Mesenteric fat pad (tissue), 1 donor: ENCODE measurements around the gene NUP210. TPM values are rescaled to one million over a fixed set of nuclear protein-coding genes. Genes with fewer than 3 reads are reported as not detected.
"Not testable (repeated sequence)": the region's sequence is repeated elsewhere in the genome, so short reads cannot be mapped to it uniquely, and the experiment has no call there.

Experiments
- DNase-seq: peaks from one replicate; pipeline ENCODE4 v3.0.0-alpha.2; 2020; ENCODE audit warnings: low spot score
- total RNA-seq: library from RNA; stranded (reverse); fragmentation: NEBNext Ultra II Directional; extraction: Animal tissue kit (Norgen Biotek cat#: 25700); gene quantifications from one replicate; pipeline ENCODE4 v1.2.1, GENCODE V29; 2021
- donor health status: DM: yes; HTN: yes; CAD: no.

Gene NUP210
- total RNA-seq, 1 donor from 2014 or later: 1.5 TPM

DNA sequence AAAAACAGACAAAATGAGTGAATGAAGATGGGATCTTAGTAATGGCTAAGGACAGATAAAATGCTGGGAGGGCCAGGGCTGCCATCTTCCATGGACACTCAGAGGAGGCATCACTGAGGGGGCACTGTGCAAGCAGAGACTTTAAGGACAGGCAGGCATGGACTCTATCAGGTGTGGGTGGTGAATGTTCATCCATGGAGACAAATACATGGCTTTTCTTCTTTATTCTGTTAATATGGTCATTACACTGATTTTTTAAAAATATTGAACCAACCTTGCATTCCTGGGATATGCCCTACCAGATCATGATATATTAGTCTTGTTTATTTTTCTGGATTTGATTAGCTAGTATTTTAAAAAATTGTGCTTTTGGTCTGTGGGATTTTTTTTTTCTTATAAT, 12.2 kb downstream of the NUP210 start:
- DNase-seq: no peak

DNA sequence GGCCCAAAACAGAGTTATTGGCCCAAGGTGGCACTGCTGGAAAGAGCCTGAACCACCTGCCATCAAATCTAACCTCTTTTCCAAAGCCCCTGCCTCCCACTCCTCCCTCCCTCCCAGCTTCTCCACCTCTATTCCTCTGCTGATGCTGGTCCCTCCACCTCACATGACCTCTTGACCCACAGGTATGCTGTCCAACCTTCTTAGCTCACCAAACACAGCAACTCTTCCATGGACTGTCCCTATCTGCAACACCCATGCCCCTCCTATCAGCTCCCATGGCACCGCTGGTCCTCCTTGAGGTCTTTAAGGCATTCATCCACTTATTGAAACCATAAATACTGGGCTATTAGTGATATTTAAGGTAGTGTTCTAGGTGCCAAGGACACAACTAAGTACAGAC, 12.6 kb downstream of the NUP210 start:
- no peak for DNase-seq

DNA sequence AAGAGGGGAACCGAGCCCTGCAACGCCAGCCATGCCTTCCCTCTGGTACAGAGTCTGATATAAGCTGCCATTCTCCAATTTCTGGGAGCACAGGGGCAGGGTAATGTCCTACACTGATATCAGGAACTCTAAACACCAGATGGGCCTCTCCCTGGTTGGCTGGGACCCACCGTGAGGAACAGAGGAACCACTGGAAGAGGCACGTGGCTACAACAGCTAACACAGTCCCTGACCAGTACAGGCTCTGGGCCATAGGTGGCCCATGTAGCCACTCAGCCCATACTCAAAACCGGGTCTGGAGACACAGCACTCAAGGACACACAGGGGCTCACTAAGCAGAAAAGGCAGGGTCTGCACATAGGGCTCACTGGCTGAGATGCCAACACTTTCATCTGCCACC, 13.9 kb downstream of the NUP210 start:
- no peak for DNase-seq

DNA sequence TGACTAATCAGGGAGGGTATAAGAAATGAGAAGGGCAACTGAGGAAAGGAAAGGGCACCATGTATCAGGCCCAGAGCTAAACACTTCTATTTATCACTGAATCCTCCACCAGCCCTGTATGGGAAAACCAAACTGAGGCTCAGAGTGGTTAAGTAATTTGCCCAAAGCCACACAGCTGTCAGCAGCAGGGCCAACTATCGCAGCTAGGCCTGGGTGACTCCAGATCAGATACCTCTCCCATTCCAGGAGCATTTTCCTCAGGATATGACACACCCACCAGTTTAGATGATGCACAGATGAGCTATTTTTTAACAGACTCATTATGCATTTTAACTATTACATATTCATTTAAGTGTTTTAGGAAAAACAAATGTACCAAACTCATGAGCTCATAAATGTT, 14.5 kb downstream of the NUP210 start:
- DNase-seq: no peak

DNA sequence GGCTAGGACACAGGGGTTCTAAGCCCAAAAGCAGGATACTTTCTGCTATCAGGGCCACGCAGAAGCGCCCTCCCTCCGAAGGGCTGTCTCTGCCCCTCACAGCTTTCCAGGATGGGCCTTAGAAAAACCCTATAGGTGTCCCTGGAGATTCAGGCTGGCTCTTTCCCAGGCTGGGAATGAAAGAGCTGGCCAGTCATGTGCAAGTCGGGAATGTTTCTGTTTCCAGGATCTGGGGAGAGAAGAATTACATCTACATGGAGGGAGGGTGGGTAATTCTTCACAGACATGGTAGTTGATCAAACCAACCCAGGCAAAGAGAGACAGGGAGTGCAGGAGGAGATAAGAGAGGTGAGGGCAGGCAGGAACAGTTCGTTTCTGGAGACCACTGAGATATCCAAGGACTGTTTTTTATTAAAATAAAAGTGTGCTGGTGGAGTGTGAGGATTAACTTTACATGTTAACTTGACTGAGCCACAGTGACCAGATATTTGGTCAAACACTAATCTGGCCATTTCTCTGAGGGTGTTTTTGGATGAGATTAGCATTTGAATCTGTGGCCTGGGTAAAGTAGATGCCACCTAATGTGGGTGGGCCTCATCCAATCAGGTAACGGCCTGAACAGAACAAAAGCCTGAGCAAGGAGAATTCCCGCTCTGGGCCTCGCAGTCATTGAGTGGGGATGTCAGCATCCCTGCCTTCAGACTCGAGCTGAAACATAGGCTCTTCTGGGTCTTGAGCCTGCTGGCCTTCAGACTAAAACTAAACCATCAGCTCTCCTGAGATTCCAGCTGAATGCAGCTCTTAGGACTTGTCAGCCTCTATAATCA, 15.3 kb downstream of the NUP210 start:
- DNase-seq: no peak

DNA sequence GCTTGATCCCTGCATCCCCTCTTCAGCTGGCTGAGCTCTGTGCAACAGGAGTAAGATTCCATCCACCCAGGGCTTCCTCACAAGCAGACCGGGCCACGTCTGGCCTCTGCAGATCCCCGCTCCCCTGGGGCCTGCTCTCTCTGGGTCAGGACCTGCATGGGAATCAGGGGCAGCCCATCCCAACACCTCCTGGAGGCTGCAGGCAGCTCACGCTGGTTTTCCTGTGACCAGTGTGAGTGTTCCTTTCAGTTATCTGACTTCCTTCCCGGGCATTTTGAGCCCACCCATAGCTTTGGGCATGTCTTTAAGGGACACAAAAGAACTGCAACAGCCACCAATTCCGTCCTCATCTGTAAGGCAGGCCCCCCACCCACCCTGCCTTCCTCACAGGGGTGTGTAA, 16.3 kb downstream of the NUP210 start:
- no peak for DNase-seq

DNA sequence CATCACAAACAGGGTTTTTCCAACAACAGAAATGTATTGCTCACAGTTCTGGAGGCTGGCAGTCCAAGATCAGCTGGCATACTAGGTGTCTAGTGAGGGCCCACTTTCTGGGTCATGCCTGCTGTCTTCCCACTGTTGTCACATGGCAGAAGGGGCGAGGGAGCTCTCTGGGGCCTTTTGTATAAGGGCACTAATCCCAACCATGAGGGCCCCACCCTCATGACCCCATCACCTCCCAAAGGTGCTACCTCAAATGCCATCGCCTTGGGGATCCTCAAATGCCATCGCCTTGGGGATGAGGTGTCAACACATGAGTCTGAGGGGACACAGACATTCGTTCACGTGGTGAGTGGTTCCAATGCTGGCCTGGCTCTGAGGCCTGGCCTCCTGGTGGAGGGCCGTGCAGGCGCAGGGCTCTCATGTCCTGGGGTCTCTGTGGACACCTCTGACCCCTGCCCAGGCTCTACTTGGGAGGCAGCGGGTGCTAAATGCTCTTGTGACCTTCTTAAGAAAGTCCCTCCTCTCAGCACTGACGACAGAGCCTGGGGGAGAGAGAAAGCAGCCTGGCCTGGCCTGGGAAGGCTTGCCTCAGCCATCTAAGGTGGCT, 16.8 kb downstream of the NUP210 start:
- DNase-seq: no peak

DNA sequence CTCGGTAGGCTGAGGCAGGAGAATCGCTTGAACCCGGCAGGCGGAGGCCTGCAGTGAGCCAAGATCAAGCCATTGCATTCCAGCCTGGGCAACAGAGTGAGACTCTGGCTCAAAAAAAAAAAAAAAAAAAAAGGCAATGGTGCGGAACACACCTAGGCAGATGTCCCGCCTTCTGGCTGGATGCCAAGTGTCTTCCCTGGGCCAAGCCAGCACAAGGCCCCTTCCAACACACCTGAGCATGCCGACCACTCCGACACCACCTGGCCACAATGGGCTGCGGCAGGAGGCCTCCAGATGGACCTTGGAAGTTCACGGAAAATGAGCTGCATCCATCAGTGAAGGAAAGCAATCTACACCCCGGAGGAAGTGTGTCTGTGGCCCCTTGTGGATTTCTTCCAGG, 19.0 kb downstream of the NUP210 start:
- DNase-seq: no peak

DNA sequence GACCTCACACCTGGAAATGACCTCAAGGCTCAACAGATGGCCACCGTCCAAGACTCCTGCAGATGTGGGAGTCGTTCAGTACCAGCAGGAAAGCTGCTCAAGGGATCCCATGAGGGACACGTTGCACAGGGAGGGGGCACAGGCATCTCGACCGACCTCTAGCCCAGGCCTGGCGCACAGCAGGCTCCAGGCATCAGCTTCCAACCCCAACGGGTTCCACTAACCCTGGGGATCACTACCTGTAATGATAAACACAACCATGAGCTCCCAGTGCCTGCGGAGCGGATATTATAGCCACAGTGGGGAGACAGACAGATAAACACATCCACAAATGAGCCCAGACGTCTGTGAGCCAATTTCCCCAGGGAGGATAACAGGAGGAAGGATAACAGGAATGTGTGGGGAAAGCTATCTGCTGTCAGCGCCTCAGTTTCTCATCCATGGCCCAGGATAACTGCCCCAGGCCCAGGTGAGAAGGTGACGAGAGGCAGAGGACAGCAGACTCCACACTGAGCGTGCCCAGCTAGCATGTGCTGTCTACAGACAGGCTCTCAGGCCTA, 19.9 kb downstream of the NUP210 start:
- no peak for DNase-seq

DNA sequence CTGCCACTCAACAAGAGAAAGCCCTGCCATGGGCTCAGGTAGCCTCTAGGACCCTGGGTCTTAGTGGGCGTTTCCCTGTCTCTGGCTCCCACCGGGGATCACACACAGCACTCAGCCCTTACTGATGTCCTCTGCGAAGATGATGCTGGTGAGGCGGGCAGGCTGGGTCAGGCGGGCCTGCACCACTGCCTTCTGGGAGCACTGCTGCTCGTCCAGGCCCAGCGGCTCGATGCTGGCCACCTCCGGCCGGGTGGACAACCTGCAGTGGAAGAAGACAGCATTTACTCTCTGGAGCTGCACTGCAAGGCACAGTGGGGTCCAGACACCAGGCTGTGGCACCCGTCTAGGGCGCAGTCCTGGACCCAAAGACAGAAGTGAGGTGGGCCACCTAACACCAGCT, 20.5 kb downstream of the NUP210 start:
- DNase-seq: no peak

DNA sequence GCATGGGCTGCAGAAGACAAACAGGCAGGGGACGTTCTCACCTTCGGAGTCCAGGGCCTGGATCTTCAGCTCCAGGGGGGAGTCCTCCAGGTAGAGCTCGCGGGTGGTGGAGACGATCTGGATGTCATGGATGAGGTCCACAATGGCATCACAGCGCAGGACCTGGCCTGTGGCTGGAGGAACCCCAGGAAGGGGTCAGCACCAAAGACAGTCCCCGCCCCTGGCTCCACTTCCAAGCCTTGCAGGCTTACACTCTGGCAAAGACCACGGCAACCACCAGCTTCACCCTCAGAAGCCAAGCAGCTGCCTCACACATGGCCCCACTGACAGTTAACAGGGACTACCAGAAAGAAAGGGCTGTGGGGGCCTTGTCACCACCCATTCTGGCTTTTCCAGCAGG, 22.8 kb downstream of the NUP210 start:
- no peak for DNase-seq

DNA sequence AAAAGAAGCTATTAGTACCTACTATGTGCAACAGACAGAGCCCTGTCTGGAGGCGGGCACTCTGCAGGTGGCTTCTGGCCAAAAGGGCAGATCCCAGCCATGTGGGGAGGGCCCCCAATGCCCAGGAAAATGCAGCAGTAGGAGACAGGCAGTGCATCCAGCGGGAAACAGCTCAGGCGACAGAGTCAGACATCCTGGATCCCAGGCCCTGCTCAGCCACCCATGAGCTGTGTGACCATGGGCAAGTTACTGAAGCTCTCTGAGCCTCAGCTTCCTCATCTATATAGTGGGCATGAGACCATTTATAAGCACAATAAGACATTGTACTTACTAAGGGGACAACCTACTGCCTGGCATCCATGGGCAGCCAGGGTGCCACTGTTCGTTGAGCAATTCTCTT, 25.8 kb downstream of the NUP210 start:
- DNase-seq: no peak

DNA sequence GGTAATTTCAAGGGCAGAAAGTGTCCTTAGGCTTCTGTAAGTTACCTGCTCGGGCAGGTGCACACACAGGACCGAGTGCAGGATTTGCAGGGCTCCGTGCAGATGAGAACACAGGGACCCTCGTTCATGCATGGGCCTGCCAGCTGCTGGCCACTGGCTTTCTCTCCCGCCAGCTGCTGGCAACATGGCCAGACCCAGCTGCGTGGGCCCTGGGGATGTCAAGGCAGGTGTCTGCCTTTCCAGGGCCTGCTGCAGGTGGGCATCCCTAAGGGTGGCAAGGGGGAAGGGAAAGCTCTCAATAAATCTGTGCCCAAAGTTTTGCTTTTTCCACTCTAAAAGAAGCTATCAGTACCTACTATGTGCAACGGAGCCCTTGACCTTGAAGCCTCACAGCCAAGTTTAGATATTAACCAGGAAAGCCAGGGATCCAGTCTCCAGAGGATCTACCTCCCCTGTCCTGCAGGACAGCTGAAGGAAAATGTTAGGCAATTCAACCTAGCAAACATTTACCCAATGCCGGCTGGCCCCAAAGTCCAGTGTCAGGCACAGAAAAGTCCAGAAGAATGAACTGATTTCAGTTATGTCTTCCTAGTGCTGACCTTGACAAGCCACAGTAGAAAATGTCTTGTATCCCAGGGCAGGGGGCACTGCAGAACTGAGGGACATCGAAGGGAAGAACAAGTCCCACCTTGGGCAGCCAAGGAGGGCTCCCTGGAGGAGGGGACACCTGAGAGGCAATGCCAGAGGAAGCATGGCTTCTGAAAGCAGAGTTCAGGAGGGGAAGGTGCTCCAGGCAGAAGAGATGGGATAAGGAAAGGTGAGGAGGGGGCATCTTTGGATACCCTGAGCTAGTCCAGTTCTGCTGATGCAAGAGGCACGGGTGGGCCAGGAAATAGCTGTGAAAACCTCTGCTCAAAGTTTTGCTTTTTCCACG, 26.4 kb downstream of the NUP210 start:
- DNase-seq: no peak

DNA sequence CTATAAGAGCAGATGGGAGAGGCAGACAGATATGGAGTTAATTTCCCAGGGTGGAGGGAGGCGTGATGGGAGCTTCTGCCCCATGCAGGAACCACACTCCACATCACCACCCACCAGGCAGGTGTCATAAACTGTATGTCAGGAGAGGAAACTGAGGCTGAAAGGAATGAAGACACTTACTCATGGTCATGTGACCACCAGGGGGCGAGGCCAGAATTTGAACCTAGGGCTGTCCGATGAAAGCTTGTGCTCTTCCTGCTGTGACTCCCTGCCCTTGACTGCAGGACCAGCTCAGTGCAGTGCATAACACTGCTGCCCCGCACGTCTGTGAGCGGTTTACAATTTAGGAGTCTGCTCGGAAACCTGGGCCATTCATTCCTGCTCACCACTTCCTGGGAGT, 28.8 kb downstream of the NUP210 start:
- no peak for DNase-seq

DNA sequence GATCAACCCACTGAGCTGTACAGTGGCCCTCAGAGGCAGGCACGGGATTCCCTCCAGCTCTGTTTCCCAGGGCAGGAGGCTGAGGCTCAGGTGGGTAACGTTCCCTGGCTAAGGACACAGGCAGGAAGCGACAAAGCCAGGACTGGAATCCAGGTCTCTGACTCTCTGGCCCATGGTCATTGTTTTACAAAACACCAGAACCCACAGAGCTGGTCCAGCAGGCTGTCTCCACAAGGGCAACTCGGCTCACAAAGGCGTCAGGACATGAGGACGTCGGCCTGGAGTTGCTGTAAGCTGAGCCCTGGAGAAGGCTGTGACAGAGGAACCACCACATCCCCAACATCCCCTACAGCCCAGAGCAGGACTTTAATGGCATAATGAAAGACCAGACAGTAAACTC, 30.7 kb downstream of the NUP210 start:
- no peak for DNase-seq

DNA sequence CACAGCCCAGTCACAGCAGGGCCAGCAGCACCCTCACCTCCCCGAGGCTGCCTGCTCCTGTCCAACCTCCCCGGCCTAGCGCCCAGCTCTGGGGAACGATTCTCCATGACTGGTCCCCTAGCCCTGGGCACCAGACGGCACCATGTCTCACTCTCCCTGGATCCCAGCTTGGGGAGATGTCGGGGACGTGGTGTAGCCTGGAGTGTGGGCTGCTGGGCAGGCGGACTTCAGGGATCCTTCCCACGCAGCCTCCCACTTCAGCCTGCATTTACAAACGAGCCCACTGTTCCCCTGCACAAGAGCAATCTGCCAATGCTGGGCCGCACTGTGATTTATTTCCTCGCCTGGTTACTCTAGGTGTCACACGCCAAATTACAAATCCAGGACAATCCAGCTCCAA, 31.3 kb downstream of the NUP210 start:
- DNase-seq: no peak

DNA sequence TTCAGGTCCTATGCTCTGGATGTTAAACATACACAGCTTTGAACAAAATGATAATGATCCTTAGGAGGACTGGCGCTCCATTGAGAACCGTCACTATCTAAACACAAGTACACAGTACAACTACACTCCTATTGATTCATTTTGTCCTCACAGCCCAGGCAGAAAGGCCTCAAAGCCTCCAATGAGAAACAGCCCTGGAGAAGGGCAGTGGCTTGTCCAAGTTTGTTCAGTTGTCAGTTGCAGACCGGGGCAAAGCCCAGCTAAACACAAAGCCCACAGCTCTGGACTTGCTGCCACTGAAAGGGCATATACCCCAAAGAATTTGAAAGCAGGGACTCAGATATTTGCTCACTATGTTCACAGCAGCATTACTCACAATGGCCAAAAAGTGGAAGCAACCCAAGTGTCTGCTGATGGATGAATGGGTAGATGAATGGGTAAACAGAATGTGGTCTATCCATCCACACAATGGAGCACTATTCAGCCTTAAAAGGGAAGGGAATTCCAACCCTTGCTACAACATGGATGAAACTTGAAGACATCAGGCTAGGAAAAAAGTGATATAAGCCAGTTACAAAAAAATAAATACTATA, 34.7 kb downstream of the NUP210 start:
- no peak for DNase-seq

DNA sequence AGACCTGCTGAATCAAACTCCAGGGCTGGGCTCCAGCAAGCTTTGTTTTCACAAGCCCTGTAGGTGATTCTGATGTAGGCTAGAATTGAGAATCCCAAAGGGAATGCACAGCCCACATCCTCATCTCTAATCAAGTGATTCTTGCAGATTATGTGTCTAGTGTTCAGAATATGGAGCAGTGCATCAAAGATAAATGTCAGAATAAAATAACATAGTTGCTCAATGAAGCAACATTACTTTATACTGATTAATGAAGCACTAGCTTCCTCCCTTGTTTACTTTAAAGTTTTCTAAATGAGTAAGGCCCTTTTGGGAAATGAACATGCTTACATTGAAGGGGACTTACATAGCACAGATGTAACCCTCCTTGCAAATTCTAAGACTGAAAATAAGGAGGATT, 39.2 kb downstream of the NUP210 start:
- DNase-seq: no peak

DNA sequence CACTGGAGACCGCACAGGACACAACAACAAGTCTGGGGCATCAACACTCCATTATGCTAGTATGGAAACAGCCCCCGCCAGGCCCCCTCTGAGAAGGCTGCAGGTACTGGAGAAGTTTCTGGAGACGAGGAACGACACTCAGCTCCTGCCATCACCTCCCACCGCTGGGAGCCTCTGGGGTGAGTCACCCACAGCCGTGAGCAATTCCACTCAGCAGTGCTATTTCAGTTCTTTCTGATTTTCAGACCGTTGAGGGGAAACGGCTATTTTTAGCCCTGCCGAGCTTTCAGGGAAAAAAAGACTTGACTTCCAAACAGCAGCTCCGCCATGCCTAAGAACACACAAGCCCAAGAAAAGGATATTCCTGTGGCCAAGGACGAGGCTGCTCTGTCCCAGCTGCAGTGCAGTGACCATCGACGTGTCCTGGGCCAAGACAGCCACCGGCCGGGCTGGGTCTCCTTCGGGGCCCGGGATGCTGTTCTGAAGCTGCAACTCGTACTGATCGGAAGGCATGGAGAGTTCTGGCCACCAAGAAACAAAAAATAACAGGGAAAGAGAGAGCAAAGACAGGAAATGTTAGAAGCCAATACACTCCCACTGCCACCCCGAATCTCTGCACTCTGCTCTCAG, 40.8 kb downstream of the NUP210 start:
- no peak for DNase-seq

DNA sequence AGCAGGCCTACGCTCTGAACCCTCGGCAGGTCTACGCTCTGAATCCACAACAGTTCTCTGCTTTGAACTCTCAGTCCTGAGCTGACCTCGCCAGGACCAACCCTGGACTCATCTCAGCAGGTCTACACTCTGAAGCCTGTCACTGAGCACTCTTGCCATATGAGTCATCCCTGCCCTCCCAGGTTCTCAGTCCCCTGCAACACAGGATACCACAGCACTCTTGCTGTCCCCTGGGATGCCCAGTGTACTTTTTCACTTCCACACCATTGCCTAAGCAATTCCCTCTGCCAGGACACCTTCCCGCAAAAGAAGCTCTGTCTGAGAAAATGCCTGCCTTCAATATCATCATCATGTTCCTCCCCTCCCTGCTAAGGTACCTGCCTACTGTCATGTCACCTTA, 42.0 kb downstream of the NUP210 start:
- no peak for DNase-seq

DNA sequence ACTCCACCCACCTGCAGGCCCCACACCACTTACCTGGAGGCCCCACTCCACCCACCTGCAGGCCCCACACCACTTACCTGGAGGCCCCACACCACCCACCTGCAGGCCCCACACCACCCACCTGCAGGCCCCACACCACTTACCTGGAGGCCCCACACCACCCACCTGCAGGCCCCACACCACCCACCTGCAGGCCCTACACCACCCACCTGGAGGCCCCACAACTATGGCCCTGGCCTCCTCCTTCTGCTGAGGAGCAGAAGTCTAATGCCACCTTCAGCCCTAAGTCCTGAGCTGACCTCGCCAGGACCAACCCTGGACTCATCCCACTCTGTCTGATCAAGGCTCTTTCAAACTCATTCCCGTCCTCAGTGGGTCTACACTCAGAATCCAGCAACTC, 42.4 kb downstream of the NUP210 start:
- DNase-seq: not testable (repeated sequence)
